GM23338 (cell line): ENCODE data around the gene NKAIN2. TPM values are rescaled to one million over a fixed set of nuclear protein-coding genes. Genes with fewer than 3 reads are reported as not detected.

ENCODE experiments used
- ATAC-seq: fragments of 200-7000 bp; cut with Tn5 transposase; 3 replicates; pipeline ENCODE4 v1.9.1; 2020
- DNase-seq: peaks from one replicate; pipeline ENCODE4 v3.0.0-alpha.2; 2015; ENCODE audit warnings: low spot score
- H2AFZ ChIP-seq: fragments of 200-600 bp; sonication (generic); 2 replicates; pipeline ENCODE4 v1.8.0; 2016; ENCODE audit warnings: antibody characterized with exemption, mild to moderate bottlenecking, moderate library complexity
- H3F3A ChIP-seq: fragments of 200-600 bp; sonication (generic); replicated peaks from 2 replicates; pipeline ENCODE4 v1.8.0; 2017; ENCODE audit warnings: antibody characterized with exemption, mixed run types, low read depth
- H3K27ac ChIP-seq: fragments of 200-600 bp; sonication (generic); 2 replicates; pipeline ENCODE4 v1.6.1; 2016; ENCODE audit warnings: low read depth
- H3K27me3 ChIP-seq: fragments of 200-600 bp; sonication (generic); 2 replicates; pipeline ENCODE4 v1.8.0; 2016; ENCODE audit warnings: mild to moderate bottlenecking, mixed run types, moderate library complexity; ENCODE audit not compliant: insufficient read depth
- H3K36me3 ChIP-seq: fragments of 200-600 bp; sonication (generic); 2 replicates; pipeline ENCODE4 v1.8.0; 2016; ENCODE audit warnings: mild to moderate bottlenecking; ENCODE audit not compliant: insufficient read depth
- H3K4me1 ChIP-seq: fragments of 200-600 bp; sonication (generic); 2 replicates; pipeline ENCODE4 v1.8.0; 2016; ENCODE audit warnings: mild to moderate bottlenecking, moderate library complexity; ENCODE audit not compliant: insufficient read depth
- H3K4me2 ChIP-seq: fragments of 200-600 bp; sonication (generic); 2 replicates; pipeline ENCODE4 v1.7.1; 2017; ENCODE audit warnings: mixed run types
- H3K4me3 ChIP-seq: fragments of 200-600 bp; sonication (generic); 2 replicates; pipeline ENCODE4 v1.6.1; 2016; ENCODE audit warnings: mixed run types
- H3K79me2 ChIP-seq: fragments of 200-600 bp; sonication (generic); replicated peaks from 2 replicates; pipeline ENCODE4 v1.8.0; 2017; ENCODE audit warnings: mild to moderate bottlenecking; ENCODE audit not compliant: insufficient read depth
- H3K9me2 ChIP-seq: fragments of 200-600 bp; sonication (generic); 2 replicates; pipeline ENCODE4 v1.8.0; 2017; ENCODE audit not compliant: insufficient read depth
- H4K20me1 ChIP-seq: fragments of 200-600 bp; sonication (generic); replicated peaks from 2 replicates; pipeline ENCODE4 v1.8.0; 2017; ENCODE audit warnings: mild to moderate bottlenecking; ENCODE audit not compliant: insufficient read depth
- H3K27ac Mint-ChIP-seq: 2 replicates; pipeline ENCODE4 v1.8.0; 2020; ENCODE audit warnings: inconsistent platforms, mild to moderate bottlenecking, moderate library complexity, mixed read lengths
- H3K27me3 Mint-ChIP-seq: 3 replicates; pipeline ENCODE4 v1.8.0; 2022; ENCODE audit warnings: low read depth, mild to moderate bottlenecking, moderate library complexity, mixed read lengths, inconsistent platforms; ENCODE audit not compliant: insufficient read depth, poor library complexity
- H3K36me3 Mint-ChIP-seq: 3 replicates; pipeline ENCODE4 v1.8.0; 2021; ENCODE audit warnings: low read depth, mild to moderate bottlenecking, inconsistent platforms, moderate library complexity, mixed read lengths
- H3K4me1 Mint-ChIP-seq: 3 replicates; pipeline ENCODE4 v1.8.0; 2020; ENCODE audit warnings: mild to moderate bottlenecking, inconsistent platforms, mixed read lengths
- H3K4me3 Mint-ChIP-seq: 3 replicates; pipeline ENCODE4 v1.8.0; 2021; ENCODE audit warnings: moderate library complexity, mild to moderate bottlenecking, inconsistent platforms, mixed read lengths
- H3K9me3 Mint-ChIP-seq: 3 replicates; pipeline ENCODE4 v1.8.0; 2020; ENCODE audit warnings: moderate library complexity, mild to moderate bottlenecking, inconsistent platforms, mixed read lengths
- CTCF ChIP-seq, 2 experiments: fragments of 200-600 bp in 1 of 2; sonication (generic) in 1 of 2; conservative IDR thresholded peaks; 2 replicates each; pipeline versions ENCODE4 v1.5.1 to v1.6.1; 2016 to 2017; ENCODE audit warnings: antibody characterized with exemption in 2 of 2, low read depth in 2 of 2, mild to moderate bottlenecking in 2 of 2, moderate library complexity in 1 of 2
- EZH2 ChIP-seq: fragments of 200-600 bp; sonication (generic); IDR thresholded peaks from one replicate; pipeline ENCODE4 v1.8.0; 2017; ENCODE audit warnings: antibody characterized with exemption, mild to moderate bottlenecking, low read depth; ENCODE audit not compliant: unreplicated experiment
- EZH2phosphoT487 ChIP-seq: fragments of 200-600 bp; sonication (generic); IDR thresholded peaks from one replicate; pipeline ENCODE4 v1.8.1; 2018; ENCODE audit warnings: antibody characterized with exemption; ENCODE audit not compliant: unreplicated experiment
- JUNB ChIP-seq: IDR thresholded peaks from one replicate; pipeline ENCODE4 v1.6.1; 2016; ENCODE audit warnings: antibody characterized with exemption; ENCODE audit not compliant: unreplicated experiment
- POLR2AphosphoS5 ChIP-seq: IDR thresholded peaks from 2 replicates; pipeline ENCODE4 v1.6.1; 2016; ENCODE audit warnings: antibody characterized with exemption, low read depth
- STAT1 ChIP-seq: IDR thresholded peaks from one replicate; pipeline ENCODE4 v1.6.1; 2016; ENCODE audit warnings: antibody characterized with exemption; ENCODE audit not compliant: unreplicated experiment
- ZNF114 ChIP-seq: fragments of 250-450 bp; sonication (Bioruptor Pico); IDR thresholded peaks from 2 replicates; pipeline ENCODE4 v1.5.0; 2020; ENCODE audit warnings: mild to moderate bottlenecking, moderate library complexity
- ZNF331 ChIP-seq: fragments of 250-450 bp; sonication (Bioruptor Pico); IDR thresholded peaks from 2 replicates; pipeline ENCODE4 v1.5.0; 2020; ENCODE audit warnings: low read depth, mild to moderate bottlenecking, moderate library complexity
- polyA plus RNA-seq: library from polyadenylated mRNA; unstranded; fragments of >200 nt; fragmentation: Nextera tagmentation; extraction: Ambion mirVana; gene quantifications from 2 replicates; pipeline ENCODE4 v1.2.1, GENCODE V29; 2016
- total RNA-seq: library from RNA; depleted of rRNA; stranded (reverse); fragments of >200 nt; shearing (Covaris generic); gene quantifications from 2 replicates; pipeline ENCODE4 v1.2.3, GENCODE V29; 2014
- TF ChIP-seq, protein P1 (sequence below): IDR thresholded peaks from one replicate; pipeline ENCODE4 v1.6.1; 2018; ENCODE audit warnings: antibody characterized with exemption; ENCODE audit not compliant: unreplicated experiment
- TF ChIP-seq, protein P2 (sequence below): IDR thresholded peaks from 2 replicates; pipeline ENCODE4 v1.6.1; 2016; ENCODE audit warnings: antibody characterized with exemption
- TF ChIP-seq, protein P3 (sequence below): fragments of 250-450 bp; sonication (Bioruptor Pico); IDR thresholded peaks from 2 replicates; pipeline ENCODE4 v1.5.0; 2020; ENCODE audit warnings: mild to moderate bottlenecking, moderate library complexity

Gene NKAIN2
- total and polyA plus RNA-seq, 2 experiments from 2014 or later = 0.39 to 1.1 TPM

- TF ChIP-seq, protein P1, sequence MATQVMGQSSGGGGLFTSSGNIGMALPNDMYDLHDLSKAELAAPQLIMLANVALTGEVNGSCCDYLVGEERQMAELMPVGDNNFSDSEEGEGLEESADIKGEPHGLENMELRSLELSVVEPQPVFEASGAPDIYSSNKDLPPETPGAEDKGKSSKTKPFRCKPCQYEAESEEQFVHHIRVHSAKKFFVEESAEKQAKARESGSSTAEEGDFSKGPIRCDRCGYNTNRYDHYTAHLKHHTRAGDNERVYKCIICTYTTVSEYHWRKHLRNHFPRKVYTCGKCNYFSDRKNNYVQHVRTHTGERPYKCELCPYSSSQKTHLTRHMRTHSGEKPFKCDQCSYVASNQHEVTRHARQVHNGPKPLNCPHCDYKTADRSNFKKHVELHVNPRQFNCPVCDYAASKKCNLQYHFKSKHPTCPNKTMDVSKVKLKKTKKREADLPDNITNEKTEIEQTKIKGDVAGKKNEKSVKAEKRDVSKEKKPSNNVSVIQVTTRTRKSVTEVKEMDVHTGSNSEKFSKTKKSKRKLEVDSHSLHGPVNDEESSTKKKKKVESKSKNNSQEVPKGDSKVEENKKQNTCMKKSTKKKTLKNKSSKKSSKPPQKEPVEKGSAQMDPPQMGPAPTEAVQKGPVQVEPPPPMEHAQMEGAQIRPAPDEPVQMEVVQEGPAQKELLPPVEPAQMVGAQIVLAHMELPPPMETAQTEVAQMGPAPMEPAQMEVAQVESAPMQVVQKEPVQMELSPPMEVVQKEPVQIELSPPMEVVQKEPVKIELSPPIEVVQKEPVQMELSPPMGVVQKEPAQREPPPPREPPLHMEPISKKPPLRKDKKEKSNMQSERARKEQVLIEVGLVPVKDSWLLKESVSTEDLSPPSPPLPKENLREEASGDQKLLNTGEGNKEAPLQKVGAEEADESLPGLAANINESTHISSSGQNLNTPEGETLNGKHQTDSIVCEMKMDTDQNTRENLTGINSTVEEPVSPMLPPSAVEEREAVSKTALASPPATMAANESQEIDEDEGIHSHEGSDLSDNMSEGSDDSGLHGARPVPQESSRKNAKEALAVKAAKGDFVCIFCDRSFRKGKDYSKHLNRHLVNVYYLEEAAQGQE = no peak
- TF ChIP-seq ZNF114 (CRISPR knock-in tag) (no peak), ZNF331 (no peak), STAT1 (no peak), POLR2AphosphoS5 (no peak), JUNB (no peak), EZH2phosphoT487 (no peak)
- TF ChIP-seq, protein P2, sequence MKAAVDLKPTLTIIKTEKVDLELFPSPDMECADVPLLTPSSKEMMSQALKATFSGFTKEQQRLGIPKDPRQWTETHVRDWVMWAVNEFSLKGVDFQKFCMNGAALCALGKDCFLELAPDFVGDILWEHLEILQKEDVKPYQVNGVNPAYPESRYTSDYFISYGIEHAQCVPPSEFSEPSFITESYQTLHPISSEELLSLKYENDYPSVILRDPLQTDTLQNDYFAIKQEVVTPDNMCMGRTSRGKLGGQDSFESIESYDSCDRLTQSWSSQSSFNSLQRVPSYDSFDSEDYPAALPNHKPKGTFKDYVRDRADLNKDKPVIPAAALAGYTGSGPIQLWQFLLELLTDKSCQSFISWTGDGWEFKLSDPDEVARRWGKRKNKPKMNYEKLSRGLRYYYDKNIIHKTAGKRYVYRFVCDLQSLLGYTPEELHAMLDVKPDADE = no peak
These were observed 93.2 kb downstream of the NKAIN2 start (continued) for GRCh38 chr6:123896869-123897268.

DNA sequence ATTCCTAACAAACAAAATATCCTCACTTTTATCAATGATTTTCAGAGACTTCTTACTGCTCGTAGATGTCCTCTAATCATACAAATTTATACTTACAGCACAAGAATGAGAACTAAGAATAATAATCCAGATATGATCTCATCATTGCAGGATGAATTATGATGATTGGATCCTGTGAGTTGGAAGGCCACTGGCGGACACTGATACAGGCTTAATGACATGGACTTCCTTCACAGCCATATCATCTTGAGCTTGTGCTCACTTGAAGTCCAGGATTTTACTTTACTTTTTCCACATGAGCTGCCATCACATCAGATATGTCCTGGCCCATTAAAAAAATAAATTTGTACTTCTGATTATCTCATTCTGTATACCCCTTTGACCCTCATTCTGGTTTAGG lies 94.3 kb downstream of the NKAIN2 start:
- no peak overlapping the region for H3K4me2 ChIP-seq
- H3K36me3 ChIP-seq = no peaks in the 10 kb centered on the region
- H3K9me3 Mint-ChIP-seq = no peaks in the 10 kb centered on the region
- no peak overlapping the region for H3K27ac ChIP-seq
- H3K27me3 ChIP-seq = no peaks in the 10 kb centered on the region
- no peaks in the 10 kb centered on the region for H3F3A ChIP-seq
- H3K4me3 Mint-ChIP-seq = no peak overlapping the region
- H3K27me3 Mint-ChIP-seq = peaks cover 1% of the 10 kb centered on the region
- no peaks in the 10 kb centered on the region for H3K36me3 Mint-ChIP-seq
- no peaks in the 10 kb centered on the region for H3K4me1 ChIP-seq
- H3K79me2 ChIP-seq = no peaks in the 10 kb centered on the region
- DNase-seq (no peak), ATAC-seq (no peak)
- no peaks in the 10 kb centered on the region for H3K4me1 Mint-ChIP-seq
- H3K4me3 ChIP-seq = no peak overlapping the region
- no peaks in the 10 kb centered on the region for H4K20me1 ChIP-seq
- H2AFZ ChIP-seq = no peak overlapping the region
- H3K27ac Mint-ChIP-seq = no peak overlapping the region
- H3K9me2 ChIP-seq = no peaks in the 10 kb centered on the region
- no peak for TF ChIP-seq EZH2phosphoT487
- TF ChIP-seq CTCF (conservative IDR thresholded peaks at IDR 0.05; ENCODE audit: low read depth in 2 of 2) = no peak
- TF ChIP-seq, protein P2 = no peak
- no peak for TF ChIP-seq STAT1
- TF ChIP-seq EZH2 = no peak
- TF ChIP-seq, protein P3, sequence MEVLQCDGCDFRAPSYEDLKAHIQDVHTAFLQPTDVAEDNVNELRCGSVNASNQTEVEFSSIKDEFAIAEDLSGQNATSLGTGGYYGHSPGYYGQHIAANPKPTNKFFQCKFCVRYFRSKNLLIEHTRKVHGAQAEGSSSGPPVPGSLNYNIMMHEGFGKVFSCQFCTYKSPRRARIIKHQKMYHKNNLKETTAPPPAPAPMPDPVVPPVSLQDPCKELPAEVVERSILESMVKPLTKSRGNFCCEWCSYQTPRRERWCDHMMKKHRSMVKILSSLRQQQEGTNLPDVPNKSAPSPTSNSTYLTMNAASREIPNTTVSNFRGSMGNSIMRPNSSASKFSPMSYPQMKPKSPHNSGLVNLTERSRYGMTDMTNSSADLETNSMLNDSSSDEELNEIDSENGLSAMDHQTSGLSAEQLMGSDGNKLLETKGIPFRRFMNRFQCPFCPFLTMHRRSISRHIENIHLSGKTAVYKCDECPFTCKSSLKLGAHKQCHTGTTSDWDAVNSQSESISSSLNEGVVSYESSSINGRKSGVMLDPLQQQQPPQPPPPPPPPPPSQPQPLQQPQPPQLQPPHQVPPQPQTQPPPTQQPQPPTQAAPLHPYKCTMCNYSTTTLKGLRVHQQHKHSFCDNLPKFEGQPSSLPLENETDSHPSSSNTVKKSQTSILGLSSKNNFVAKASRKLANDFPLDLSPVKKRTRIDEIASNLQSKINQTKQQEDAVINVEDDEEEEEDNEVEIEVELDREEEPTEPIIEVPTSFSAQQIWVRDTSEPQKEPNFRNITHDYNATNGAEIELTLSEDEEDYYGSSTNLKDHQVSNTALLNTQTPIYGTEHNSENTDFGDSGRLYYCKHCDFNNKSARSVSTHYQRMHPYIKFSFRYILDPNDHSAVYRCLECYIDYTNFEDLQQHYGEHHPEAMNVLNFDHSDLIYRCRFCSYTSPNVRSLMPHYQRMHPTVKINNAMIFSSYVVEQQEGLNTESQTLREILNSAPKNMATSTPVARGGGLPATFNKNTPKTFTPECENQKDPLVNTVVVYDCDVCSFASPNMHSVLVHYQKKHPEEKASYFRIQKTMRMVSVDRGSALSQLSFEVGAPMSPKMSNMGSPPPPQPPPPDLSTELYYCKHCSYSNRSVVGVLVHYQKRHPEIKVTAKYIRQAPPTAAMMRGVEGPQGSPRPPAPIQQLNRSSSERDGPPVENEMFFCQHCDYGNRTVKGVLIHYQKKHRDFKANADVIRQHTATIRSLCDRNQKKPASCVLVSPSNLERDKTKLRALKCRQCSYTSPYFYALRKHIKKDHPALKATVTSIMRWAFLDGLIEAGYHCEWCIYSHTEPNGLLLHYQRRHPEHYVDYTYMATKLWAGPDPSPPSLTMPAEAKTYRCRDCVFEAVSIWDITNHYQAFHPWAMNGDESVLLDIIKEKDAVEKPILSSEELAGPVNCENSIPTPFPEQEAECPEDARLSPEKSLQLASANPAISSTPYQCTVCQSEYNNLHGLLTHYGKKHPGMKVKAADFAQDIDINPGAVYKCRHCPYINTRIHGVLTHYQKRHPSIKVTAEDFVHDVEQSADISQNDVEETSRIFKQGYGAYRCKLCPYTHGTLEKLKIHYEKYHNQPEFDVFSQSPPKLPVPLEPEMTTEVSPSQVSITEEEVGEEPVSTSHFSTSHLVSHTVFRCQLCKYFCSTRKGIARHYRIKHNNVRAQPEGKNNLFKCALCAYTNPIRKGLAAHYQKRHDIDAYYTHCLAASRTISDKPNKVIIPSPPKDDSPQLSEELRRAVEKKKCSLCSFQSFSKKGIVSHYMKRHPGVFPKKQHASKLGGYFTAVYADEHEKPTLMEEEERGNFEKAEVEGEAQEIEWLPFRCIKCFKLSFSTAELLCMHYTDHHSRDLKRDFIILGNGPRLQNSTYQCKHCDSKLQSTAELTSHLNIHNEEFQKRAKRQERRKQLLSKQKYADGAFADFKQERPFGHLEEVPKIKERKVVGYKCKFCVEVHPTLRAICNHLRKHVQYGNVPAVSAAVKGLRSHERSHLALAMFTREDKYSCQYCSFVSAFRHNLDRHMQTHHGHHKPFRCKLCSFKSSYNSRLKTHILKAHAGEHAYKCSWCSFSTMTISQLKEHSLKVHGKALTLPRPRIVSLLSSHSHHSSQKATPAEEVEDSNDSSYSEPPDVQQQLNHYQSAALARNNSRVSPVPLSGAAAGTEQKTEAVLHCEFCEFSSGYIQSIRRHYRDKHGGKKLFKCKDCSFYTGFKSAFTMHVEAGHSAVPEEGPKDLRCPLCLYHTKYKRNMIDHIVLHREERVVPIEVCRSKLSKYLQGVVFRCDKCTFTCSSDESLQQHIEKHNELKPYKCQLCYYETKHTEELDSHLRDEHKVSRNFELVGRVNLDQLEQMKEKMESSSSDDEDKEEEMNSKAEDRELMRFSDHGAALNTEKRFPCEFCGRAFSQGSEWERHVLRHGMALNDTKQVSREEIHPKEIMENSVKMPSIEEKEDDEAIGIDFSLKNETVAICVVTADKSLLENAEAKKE (CRISPR knock-in tag) = no peak
